ENCODE data around the gene RAD23A.

RAD23A gene

GRCh38 chr19:12997967-12998940 is 52.6 kb downstream of the RAD23A start:
- Histone ChIP-seq H2BK12ac (ENCODE audit: low read length in 2 of 2) (no peak overlapping the region), H3K27me3 (ENCODE audit: control insufficient read depth in 1 of 2, insufficient read depth in 1 of 2, low read length in 2 of 2) (peaks cover 0 to 36% of the 10 kb centered on the region in 2 experiments), H2AK5ac (ENCODE audit: low read length, severe bottlenecking) (no peak overlapping the region), H3K36me3 (ENCODE audit: control insufficient read depth in 1 of 2, insufficient read depth in 2 of 2, low read depth in 1 of 2, low read length in 2 of 2) (peaks cover 11 to 16% of the 10 kb centered on the region in 2 experiments), H3K4me3 (ENCODE audit: insufficient read depth in 1 of 2, low read depth in 1 of 2, low read length in 2 of 2) (peak overlapping the region in 1 of 2 experiments; percentile 91), H3K23ac (ENCODE audit: low read length in 2 of 2) (no peak overlapping the region), H3K4ac (ENCODE audit: low read depth in 1 of 2, low read length in 2 of 2) (no peak overlapping the region), H3K27ac (ENCODE audit: low read length, poor library complexity, severe bottlenecking) (no peak overlapping the region), H4K91ac (ENCODE audit: low read length) (no peak overlapping the region), H3K9ac (ENCODE audit: low read length) (peak overlapping the region; percentile 95), H3K79me1 (replicated peaks; ENCODE audit: low read length, poor library complexity, severe bottlenecking) (no peaks in the 10 kb centered on the region), H3K18ac (ENCODE audit: low read depth in 1 of 2, low read length in 2 of 2) (no peak overlapping the region), H2BK120ac (ENCODE audit: low read depth, low read length) (no peak overlapping the region), H3K9me3 (ENCODE audit: control insufficient read depth, low read length) (no peaks in the 10 kb centered on the region), H2BK15ac (ENCODE audit: low read depth, poor library complexity, severe bottlenecking) (no peak overlapping the region), H3K4me1 (ENCODE audit: control insufficient read depth, insufficient read depth, low read depth, low read length) (peaks cover 19% of the 10 kb centered on the region), H3K14ac (ENCODE audit: low read length in 2 of 2) (no peak overlapping the region), H2AFZ (ENCODE audit: low read depth, low read length) (no peak overlapping the region), H3K4me2 (ENCODE audit: low read length, poor library complexity, severe bottlenecking) (no peak overlapping the region), H2BK5ac (ENCODE audit: low read depth, low read length, poor library complexity, severe bottlenecking) (no peak overlapping the region), H4K8ac (ENCODE audit: low read length) (no peak overlapping the region)
- no peak for DNase-seq
- 80% methylated on average over 32 of the region's 32 CpGs for WGBS

DNA sequence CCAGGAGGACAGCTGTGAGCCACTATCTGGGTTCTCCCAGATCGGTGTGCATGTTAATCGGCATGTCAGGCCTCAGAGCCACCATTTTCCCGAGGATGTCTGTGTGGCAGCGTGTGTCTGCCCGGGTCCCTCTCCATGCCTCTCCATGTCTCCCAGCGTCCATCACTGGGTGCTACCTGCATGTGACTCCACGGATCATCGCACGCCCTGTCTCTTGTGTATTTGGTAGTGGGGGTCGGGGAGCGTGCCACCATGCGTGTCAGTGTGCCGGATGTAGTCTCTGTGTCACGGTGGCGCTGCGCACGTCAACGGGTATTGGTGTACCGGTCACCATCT is 55.5 kb downstream of the RAD23A start:
- peaks cover 0 to 44% of the 10 kb centered on the region in 2 experiments for H3K27me3 ChIP-seq (ENCODE audit: control insufficient read depth in 1 of 2, insufficient read depth in 1 of 2, low read length in 2 of 2)
- no peak overlapping the region for H3K23ac ChIP-seq (ENCODE audit: low read length in 2 of 2)
- H2BK12ac ChIP-seq (ENCODE audit: low read length in 2 of 2) = no peak overlapping the region
- DNase-seq = no peak
- H3K14ac ChIP-seq (ENCODE audit: low read length in 2 of 2) = no peak overlapping the region
- H2BK15ac ChIP-seq (ENCODE audit: low read depth, poor library complexity, severe bottlenecking) = no peak overlapping the region
- H2AK5ac ChIP-seq (ENCODE audit: low read length, severe bottlenecking) = no peak overlapping the region
- H2BK120ac ChIP-seq (ENCODE audit: low read depth, low read length) = no peak overlapping the region
- H3K9me3 ChIP-seq (ENCODE audit: control insufficient read depth, low read length) = no peaks in the 10 kb centered on the region
- no peak overlapping the region for H3K4ac ChIP-seq (ENCODE audit: low read depth in 1 of 2, low read length in 2 of 2)
- no peak overlapping the region for H4K8ac ChIP-seq (ENCODE audit: low read length)
- no peak overlapping the region for H4K91ac ChIP-seq (ENCODE audit: low read length)
- peaks cover 8% of the 10 kb centered on the region for H3K4me1 ChIP-seq (ENCODE audit: control insufficient read depth, insufficient read depth, low read depth, low read length)
- H3K4me3 ChIP-seq (ENCODE audit: insufficient read depth in 1 of 2, low read depth in 1 of 2, low read length in 2 of 2) = peak overlapping the region in 1 of 2 experiments; percentile 69
- no peak overlapping the region for H3K27ac ChIP-seq (ENCODE audit: low read length, poor library complexity, severe bottlenecking)
- no peak overlapping the region for H2BK5ac ChIP-seq (ENCODE audit: low read depth, low read length, poor library complexity, severe bottlenecking)
- no peaks in the 10 kb centered on the region for H3K79me1 ChIP-seq (replicated peaks; ENCODE audit: low read length, poor library complexity, severe bottlenecking)
- H3K4me2 ChIP-seq (ENCODE audit: low read length, poor library complexity, severe bottlenecking) = no peak overlapping the region
- H2AFZ ChIP-seq (ENCODE audit: low read depth, low read length) = no peak overlapping the region
- H3K18ac ChIP-seq (ENCODE audit: low read depth in 1 of 2, low read length in 2 of 2) = no peak overlapping the region
- H3K9ac ChIP-seq (ENCODE audit: low read length) = peak overlapping the region; percentile 85
- 93% methylated on average over 19 of the region's 19 CpGs for WGBS
- peaks cover 11 to 16% of the 10 kb centered on the region in 2 experiments for H3K36me3 ChIP-seq (ENCODE audit: control insufficient read depth in 1 of 2, insufficient read depth in 2 of 2, low read depth in 1 of 2, low read length in 2 of 2)

DNA sequence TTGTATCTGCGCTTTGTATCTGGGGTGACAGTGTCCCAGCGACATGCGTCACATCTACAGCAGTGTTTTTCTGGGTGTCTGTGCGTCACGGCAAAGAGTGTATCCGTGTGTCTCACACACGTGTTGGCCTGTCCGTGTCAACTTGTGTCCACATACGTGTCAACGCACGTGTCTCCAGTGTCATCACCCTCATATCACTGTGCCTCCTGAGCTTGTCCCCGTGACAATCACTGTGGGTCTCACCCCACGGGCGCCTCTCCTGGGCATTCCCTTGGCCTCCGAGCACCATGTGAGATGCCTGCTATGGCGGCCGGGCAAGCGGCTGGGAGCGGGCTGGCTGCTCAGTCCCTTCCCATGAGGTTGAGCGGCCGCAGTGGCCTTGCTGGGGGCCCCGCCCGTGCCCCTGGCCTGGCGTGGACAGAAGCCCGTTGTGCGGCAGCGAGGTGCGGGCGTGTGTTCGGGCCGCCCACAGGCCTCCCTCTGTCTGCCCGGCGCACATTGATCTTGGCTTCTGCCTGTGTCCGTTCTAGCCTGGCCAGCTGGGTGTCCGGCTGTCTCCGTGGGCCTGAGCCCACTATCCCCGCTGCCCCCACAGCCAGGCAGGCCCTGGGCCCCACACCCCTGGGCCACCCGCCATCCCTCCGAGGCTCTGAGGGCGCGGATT is 56.0 kb downstream of the RAD23A start:
- no peak overlapping the region for H2BK120ac ChIP-seq (ENCODE audit: low read depth, low read length)
- H3K36me3 ChIP-seq (ENCODE audit: control insufficient read depth in 1 of 2, insufficient read depth in 2 of 2, low read depth in 1 of 2, low read length in 2 of 2) = peaks cover 11 to 14% of the 10 kb centered on the region in 2 experiments
- no peak overlapping the region for H2AK5ac ChIP-seq (ENCODE audit: low read length, severe bottlenecking)
- peaks cover 4% of the 10 kb centered on the region for H3K4me1 ChIP-seq (ENCODE audit: control insufficient read depth, insufficient read depth, low read depth, low read length)
- no peaks in the 10 kb centered on the region for H3K9me3 ChIP-seq (ENCODE audit: control insufficient read depth, low read length)
- no peak overlapping the region for H3K23ac ChIP-seq (ENCODE audit: low read length in 2 of 2)
- no peak for DNase-seq
- no peak overlapping the region for H2BK5ac ChIP-seq (ENCODE audit: low read depth, low read length, poor library complexity, severe bottlenecking)
- no peak overlapping the region for H2AFZ ChIP-seq (ENCODE audit: low read depth, low read length)
- H4K91ac ChIP-seq (ENCODE audit: low read length) = no peak overlapping the region
- H3K9ac ChIP-seq (ENCODE audit: low read length) = peak overlapping the region; percentile 85
- no peak overlapping the region for H4K8ac ChIP-seq (ENCODE audit: low read length)
- no peak overlapping the region for H2BK12ac ChIP-seq (ENCODE audit: low read length in 2 of 2)
- H3K79me1 ChIP-seq (replicated peaks; ENCODE audit: low read length, poor library complexity, severe bottlenecking) = no peaks in the 10 kb centered on the region
- H2BK15ac ChIP-seq (ENCODE audit: low read depth, poor library complexity, severe bottlenecking) = no peak overlapping the region
- no peak overlapping the region for H3K18ac ChIP-seq (ENCODE audit: low read depth in 1 of 2, low read length in 2 of 2)
- no peak overlapping the region for H3K14ac ChIP-seq (ENCODE audit: low read length in 2 of 2)
- WGBS = 90% methylated on average over 40 of the region's 41 CpGs
- peak overlapping the region in 1 of 2 experiments; percentile 69 for H3K4me3 ChIP-seq (ENCODE audit: insufficient read depth in 1 of 2, low read depth in 1 of 2, low read length in 2 of 2)
- no peak overlapping the region for H3K4me2 ChIP-seq (ENCODE audit: low read length, poor library complexity, severe bottlenecking)
- no peak overlapping the region for H3K27ac ChIP-seq (ENCODE audit: low read length, poor library complexity, severe bottlenecking)
- H3K4ac ChIP-seq (ENCODE audit: low read depth in 1 of 2, low read length in 2 of 2) = no peak overlapping the region
- peaks cover 0 to 47% of the 10 kb centered on the region in 2 experiments for H3K27me3 ChIP-seq (ENCODE audit: control insufficient read depth in 1 of 2, insufficient read depth in 1 of 2, low read length in 2 of 2)
